HEK293 (cell line): ENCODE data around the gene PXDC1.

ENCODE experiments used
- CTCF ChIP-seq: fragments of 450-650 bp; formaldehyde crosslinking; IDR thresholded peaks from 2 replicates; pipeline ENCODE4 v1.5.1; 2016; ENCODE audit warnings: missing biosample characterization, missing genetic modification characterization
- KLF7 ChIP-seq: fragments of 450-650 bp; formaldehyde crosslinking; IDR thresholded peaks from 2 replicates; pipeline ENCODE4 v1.5.1; 2016; ENCODE audit warnings: missing biosample characterization, missing genetic modification characterization, borderline replicate concordance
- PATZ1 ChIP-seq: fragments of 450-650 bp; formaldehyde crosslinking; IDR thresholded peaks from 2 replicates; pipeline ENCODE4 v1.5.1; 2016; ENCODE audit warnings: missing biosample characterization, missing genetic modification characterization
- YY1 ChIP-seq: fragments of 450-650 bp; formaldehyde crosslinking; IDR thresholded peaks from 2 replicates; pipeline ENCODE4 v1.5.1; 2018; ENCODE audit warnings: missing biosample characterization, missing genetic modification characterization
- ZBTB20 ChIP-seq: fragments of 450-650 bp; formaldehyde crosslinking; IDR thresholded peaks from 2 replicates; pipeline ENCODE4 v1.5.1; 2016; ENCODE audit warnings: missing biosample characterization, missing genetic modification characterization
- ZNF140 ChIP-seq: fragments of 450-650 bp; formaldehyde crosslinking; IDR thresholded peaks from 2 replicates; pipeline ENCODE4 v1.5.1; 2016; ENCODE audit warnings: missing biosample characterization, missing genetic modification characterization
- ZNF274 ChIP-seq, 2 experiments: fragments of 200-500 bp in 1 of 2; fragments of 450-650 bp in 1 of 2; sonication (Bioruptor generic) in 1 of 2; formaldehyde crosslinking in 1 of 2; IDR thresholded peaks; 2 replicates each; pipeline versions ENCODE4 v1.5.1 to v1.6.1; 2014 to 2016; ENCODE audit warnings: borderline replicate concordance in 1 of 2, inconsistent platforms in 1 of 2, low read length in 1 of 2, missing biosample characterization in 1 of 2, missing genetic modification characterization in 1 of 2
- ZNF366 ChIP-seq: fragments of 450-650 bp; formaldehyde crosslinking; conservative IDR thresholded peaks from 2 replicates; pipeline ENCODE4 v1.5.1; 2016; ENCODE audit warnings: missing biosample characterization, missing genetic modification characterization
- ZNF394 ChIP-seq: fragments of 450-650 bp; formaldehyde crosslinking; IDR thresholded peaks from 2 replicates; pipeline ENCODE4 v1.5.1; 2016; ENCODE audit warnings: missing biosample characterization, missing genetic modification characterization, mild to moderate bottlenecking, moderate library complexity, borderline replicate concordance
- ZNF398 ChIP-seq: fragments of 450-650 bp; formaldehyde crosslinking; IDR thresholded peaks from 2 replicates; pipeline ENCODE4 v1.5.1; 2017; ENCODE audit warnings: missing biosample characterization, missing genetic modification characterization
- ZNF423 ChIP-seq: fragments of 450-650 bp; formaldehyde crosslinking; IDR thresholded peaks from 2 replicates; pipeline ENCODE4 v1.5.1; 2016; ENCODE audit warnings: missing biosample characterization, missing genetic modification characterization
- ZNF768 ChIP-seq: fragments of 450-650 bp; formaldehyde crosslinking; IDR thresholded peaks from 2 replicates; pipeline ENCODE4 v1.5.1; 2018; ENCODE audit warnings: missing biosample characterization, mild to moderate bottlenecking, missing genetic modification characterization

- no peak for TF ChIP-seq CTCF (tag by site-specific recombination)
- no peak for TF ChIP-seq ZNF398 (tag by site-specific recombination)
- TF ChIP-seq PATZ1 = no peak
- TF ChIP-seq ZNF768 (tag by site-specific recombination) = no peak
- no peak for TF ChIP-seq ZNF274 (IDR thresholded peaks at IDR 0.05; ENCODE audit: low read length)
- no peak for TF ChIP-seq ZNF274 (tag by site-specific recombination; IDR thresholded peaks at IDR 0.05; ENCODE audit: borderline replicate concordance)
- no peak for TF ChIP-seq ZNF366
- TF ChIP-seq YY1 (tag by site-specific recombination) = no peak
- no peak for TF ChIP-seq ZNF423
- TF ChIP-seq ZBTB20 = no peak
- TF ChIP-seq KLF7 = no peak
- TF ChIP-seq ZNF140 (tag by site-specific recombination) = no peak
- no peak for TF ChIP-seq ZNF394 (tag by site-specific recombination)
Observed at GRCh38 chr6:3791526-3792203, 40.2 kb upstream of the PXDC1 start.
